CD4-positive, alpha-beta T cell treated with Interleukin-6 at 100 ng/mL for 8 hours (primary cell): Measurements from ENCODE around the gene FLACC1.
"Not testable (repeated sequence)": the region's sequence is repeated elsewhere in the genome, so short reads cannot be mapped to it uniquely, and the experiment has no call there.

Experiments used
- DNase-seq: peaks from one replicate; pipeline ENCODE4 v3.0.0-alpha.2; 2020; ENCODE audit warnings: mixed read lengths, low spot score

The FLACC1 gene, protein sequence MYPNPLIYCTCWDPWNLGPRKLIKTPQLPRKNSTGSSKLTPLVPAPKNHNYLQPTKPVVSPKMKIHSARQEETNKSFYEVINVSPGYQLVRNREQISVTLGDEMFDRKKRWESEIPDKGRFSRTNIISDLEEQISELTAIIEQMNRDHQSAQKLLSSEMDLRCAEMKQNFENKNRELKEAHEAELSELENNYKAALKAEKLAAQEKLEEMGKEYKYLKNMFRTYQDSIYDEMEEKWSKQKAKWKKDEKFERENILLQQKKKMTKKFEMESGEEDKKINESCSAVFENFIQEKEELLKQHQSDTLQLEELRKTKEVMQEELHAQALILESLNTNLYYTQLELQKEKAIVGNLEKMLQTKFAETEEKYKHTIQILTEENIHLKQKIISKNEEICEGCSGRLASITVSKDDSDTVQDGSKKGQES

DNA sequence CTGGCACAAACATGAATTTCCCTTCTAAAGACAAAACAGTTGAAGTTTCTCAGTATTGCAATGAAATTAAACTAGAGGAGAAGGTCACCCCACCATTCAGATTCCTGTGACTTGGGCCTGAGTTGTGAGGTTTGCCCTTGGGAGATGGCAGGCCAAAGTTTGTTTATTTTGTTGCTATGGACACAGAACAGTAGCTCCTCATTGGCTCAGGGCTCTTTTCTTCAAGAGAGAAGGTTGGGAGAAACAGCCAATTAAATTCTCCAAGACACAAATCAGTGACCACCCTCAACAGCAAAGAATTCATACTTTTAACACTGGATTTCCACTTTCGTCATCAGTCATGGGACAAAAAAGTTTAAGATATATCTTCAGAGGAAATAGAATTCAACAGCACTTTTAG is at the start of gene FLACC1:
FLACC1 (minus strand) TSS at position 125 of the 400 bp plus-strand sequence. CDS start 5,941 bp downstream, outside the sequence.
- no peak for DNase-seq

- DNase-seq = no peak
These were observed 49.0 kb upstream of the FLACC1 start for GRCh38 chr2:201406077-201406662.

DNA sequence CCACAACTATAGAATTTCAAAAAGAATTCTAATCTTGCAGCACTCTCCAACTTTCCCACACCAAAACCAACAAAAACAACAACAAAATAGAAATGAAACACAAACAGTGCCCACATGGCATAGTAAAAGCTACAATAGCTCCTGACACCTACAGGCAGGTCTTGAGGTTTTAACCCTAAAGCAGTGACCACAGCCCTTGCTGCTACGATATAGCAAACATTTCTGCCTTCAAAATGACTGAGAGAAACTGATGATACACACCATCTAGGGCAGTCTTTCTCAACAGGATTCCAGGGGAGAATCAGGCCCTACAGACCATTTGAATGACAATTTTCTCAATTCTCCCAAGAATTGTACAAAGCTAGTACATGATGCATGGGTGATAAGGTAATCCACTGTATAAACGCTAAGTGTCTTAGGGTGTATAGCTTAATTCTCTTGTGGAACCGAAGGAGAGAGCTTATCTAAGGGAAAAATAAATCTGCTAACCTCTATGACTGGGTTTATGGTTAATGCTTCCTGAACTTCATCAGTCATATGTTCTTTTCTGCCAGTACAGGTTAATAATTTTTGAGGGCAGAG is 47.6 kb upstream of the FLACC1 start:
- no peak for DNase-seq

DNA sequence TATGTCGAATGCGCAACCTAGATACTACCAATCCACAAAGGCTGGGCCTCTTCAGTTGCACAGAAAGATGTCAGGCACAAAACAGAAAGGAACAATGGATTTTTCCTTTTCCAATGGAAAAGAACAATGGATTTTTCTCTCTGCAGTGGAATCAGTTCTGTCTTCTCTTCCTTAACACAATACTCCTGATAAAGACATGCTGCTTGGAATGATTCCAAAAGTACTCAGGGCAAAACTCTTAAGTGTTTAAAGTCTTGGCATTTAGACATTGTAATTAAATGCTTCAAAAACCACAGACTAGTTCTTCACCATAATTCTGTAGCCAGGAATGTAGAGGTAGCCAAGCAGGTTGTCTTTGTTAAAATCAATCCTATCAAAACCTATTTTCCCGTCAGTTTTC is 46.7 kb upstream of the FLACC1 start:
- DNase-seq = no peak

DNA sequence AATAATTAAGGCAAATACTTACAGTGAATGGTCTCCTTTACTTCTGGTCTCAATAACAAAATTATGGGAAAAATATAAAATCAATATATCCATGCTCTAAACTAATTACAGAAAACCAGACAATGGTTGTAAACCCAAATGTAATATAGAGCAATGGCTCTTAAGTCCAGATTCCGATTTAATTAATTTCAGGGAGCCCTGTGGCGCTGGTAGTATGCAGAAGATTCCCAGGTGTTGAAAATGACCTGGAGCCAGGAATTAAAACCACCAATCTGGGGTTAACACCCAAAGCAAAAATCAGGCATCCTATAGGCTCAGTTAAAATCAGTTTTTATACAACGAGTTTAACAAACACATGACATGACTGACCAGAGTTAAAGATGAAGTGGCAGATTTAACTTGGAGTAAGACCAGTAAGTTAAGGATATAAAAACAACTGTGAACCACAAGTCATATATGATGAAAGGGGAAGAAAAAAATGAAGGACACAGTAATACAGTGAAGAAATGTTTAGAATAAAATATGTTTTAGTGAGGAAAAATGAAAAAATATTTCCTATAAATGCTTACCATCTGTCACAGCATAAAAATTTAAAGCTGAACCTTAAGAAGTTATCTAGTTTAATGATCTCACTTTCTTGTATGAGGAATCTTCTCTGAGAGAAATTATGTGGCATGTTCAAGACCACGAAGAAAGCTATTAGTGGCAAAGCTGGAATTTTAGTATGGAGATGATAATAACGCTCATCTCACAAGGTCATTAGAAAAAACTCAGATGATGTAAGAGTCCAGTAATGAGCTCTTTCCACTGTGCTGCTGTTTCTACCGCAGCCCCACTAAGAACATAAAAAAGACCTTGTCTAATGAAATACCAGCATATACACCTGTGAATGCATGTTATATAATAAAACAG is 45.8 kb upstream of the FLACC1 start:
- DNase-seq = no peak

DNA sequence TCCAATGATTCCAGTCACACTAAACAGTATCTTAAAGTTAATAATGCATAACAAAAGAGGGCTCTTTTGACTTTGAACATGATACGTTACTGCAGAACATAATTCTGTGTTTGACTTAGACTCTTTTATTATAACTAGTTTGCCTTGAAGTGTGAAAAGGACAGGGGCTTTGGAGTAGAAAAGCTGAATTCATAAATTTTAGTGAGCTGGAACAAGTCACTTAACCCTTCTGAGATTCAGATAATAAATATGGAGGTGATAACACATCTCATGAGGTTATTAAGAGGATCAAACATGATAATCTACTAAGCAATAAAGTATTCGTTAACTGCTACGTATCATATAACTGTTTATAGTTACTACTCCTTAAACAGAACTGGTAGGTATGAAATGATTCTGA is 44.7 kb upstream of the FLACC1 start:
- DNase-seq = no peak

GRCh38 chr2:201396595-201396994 is 39.5 kb upstream of the FLACC1 start:
- no peak for DNase-seq

DNA sequence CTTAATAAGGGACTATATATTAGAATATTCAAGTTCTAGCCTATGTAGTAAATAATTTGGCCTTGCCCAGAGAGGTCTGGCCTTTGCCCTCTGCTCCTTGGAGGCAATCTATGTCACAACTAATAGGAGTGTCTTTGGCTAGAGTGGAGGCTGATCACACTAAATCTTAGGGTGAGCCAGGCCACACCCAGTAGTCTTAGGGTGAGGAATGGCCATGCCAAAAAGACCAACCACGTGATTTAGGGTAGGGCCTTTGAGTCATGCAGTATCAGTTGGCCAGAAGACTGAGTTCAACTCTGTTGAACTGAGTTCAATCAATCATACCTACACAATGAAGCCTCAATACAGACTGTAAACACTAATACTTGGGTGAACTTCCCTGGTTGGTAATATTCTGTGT is 26.0 kb upstream of the FLACC1 start:
- no peak for DNase-seq

GRCh38 chr2:201378496-201379397 is 21.6 kb upstream of the FLACC1 start:
- no peak for DNase-seq

GRCh38 chr2:201377218-201377617 is 20.1 kb upstream of the FLACC1 start:
- no peak for DNase-seq

DNA sequence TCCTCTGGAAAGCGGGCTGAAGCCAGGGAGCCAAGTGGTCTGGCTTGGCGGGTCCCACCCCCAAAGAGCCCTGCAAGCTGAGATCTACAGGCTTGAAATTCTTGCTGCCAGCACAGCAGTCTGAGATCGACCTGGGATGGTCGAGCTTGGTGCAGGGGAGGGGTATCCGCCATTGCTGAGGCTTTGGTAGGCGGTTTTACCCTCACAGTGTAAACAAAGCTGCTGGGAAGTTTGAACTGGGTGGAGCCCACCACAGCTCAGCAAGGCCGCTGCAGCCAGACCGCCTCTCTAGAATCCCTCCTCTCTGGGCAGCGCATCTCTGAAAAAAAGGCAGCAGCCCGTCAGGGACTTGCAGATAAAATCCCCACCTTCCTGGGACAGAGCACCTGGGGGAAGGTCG is 12.6 kb upstream of the FLACC1 start:
- DNase-seq = no peak

DNA sequence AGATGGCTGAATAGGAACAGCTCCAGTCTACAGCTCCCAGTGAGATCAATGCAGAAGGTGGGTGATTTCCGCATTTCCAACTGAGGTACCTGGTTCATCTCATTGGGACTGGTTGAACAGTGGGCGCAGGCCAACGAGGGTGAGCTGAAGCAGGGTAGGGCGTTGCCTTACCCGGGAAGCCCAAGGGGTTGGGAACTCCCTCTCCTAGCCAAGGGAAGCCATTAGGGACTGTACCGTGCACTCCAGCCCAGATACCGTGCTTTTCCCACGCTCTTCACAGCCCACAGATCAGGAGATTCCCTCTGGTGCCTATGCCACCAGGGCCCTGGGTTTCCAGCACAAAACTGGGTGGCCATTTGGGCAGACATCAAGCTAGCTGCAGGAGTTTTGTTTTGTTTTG is 12.2 kb upstream of the FLACC1 start:
- DNase-seq = not testable (repeated sequence)

DNA sequence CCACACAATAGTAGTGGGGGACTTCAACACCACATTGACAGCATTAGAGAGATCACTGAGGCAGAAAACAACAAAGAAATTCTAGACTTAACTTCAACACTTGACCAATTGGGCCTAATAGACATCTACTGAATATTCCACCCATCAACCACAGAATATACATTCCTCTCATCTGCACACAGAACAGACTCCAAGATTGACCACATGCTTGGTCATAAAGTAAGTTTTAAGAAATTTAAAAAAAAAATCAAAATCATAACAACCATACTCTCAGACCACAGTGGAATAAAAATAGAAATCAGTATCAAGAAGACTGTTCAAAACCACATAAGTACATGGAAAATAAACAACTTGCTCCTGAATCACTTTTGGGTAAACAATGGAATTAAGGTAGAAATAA is 9.0 kb upstream of the FLACC1 start:
- DNase-seq = no peak

GRCh38 chr2:201363857-201364560 is 6.9 kb upstream of the FLACC1 start:
- DNase-seq = peak; percentile 58

GRCh38 chr2:201362396-201362795 is 5.3 kb upstream of the FLACC1 start:
- no peak for DNase-seq

DNA sequence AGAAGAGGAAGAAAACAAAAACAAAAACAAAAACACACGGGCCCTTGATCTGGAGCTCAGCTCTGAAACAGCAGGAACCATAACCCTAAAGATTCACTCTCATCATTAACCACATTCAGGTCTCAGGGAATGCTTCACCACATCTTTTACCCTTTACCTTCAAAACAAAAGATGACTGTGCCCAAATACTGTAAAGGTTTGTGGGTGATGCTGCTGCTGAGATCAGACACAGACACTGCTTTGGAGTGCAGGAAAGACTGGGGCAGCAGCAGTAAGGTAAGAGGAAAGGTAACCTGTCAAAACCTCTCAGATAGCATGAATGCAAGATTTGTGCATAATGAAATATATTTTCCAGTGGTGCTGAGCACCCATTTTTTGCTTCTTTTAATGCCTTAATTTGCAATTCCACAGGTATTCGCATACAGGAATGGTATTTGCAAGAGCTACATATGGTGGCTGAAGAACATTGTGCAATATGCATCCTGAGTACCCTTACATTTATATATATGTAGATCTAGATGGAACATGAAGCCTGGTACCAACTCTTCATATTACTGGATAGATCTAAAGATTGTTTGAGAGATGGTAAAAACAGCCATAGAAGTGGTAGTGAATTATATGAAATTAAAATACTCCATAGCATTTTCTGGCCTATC is 4.1 kb upstream of the FLACC1 start:
- DNase-seq = peak; percentile 8

DNA sequence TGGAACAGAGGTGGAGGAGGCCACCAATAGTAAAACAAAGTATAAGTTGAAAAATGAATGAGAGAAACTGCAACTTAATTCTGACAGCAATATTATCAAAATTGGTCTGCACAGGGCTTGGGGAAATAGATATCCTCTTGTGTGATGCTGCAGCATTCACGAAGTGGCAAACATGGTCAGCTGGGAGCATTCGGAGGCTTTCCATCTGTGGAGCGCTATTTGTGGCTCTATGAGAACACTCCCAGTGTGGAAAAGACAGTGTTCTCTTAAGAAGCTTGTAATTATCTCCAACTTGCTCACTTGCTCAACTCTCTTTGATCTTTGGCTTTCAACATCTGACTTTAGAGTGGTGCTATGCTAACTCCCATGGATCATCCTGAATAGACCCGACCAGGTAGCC is 3.1 kb upstream of the FLACC1 start:
- no peak for DNase-seq

GRCh38 chr2:201358684-201359083 is 1.5 kb upstream of the FLACC1 start:
- DNase-seq = no peak

GRCh38 chr2:201353116-201353515 is 4.0 kb downstream of the FLACC1 start:
- no peak for DNase-seq

DNA sequence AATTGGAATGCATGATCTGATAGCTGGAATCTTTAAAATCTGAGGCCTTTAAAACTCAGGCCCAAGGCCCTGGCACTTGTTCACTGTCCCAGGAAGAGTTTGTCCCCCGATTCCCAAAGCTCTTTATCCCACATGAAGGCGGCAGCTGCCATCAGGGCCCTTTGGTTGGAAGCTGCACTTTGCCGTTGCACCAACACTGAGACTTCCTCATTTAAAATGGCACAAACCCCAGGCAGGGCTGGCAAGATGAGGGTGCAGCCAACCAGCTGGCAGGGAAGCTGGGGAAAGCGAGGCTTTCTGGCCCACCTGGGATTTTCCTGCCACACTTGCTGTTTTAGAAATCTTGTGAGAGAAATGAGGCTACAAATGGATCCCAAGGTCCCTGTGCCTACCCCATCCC is 6.3 kb downstream of the FLACC1 start:
- no peak for DNase-seq
